ENCODE measurements around the gene SLC35F6.
A peak's percentile ranks its signal among the peaks of the same experiment; 100 is the strongest.

Gene SLC35F6

DNA sequence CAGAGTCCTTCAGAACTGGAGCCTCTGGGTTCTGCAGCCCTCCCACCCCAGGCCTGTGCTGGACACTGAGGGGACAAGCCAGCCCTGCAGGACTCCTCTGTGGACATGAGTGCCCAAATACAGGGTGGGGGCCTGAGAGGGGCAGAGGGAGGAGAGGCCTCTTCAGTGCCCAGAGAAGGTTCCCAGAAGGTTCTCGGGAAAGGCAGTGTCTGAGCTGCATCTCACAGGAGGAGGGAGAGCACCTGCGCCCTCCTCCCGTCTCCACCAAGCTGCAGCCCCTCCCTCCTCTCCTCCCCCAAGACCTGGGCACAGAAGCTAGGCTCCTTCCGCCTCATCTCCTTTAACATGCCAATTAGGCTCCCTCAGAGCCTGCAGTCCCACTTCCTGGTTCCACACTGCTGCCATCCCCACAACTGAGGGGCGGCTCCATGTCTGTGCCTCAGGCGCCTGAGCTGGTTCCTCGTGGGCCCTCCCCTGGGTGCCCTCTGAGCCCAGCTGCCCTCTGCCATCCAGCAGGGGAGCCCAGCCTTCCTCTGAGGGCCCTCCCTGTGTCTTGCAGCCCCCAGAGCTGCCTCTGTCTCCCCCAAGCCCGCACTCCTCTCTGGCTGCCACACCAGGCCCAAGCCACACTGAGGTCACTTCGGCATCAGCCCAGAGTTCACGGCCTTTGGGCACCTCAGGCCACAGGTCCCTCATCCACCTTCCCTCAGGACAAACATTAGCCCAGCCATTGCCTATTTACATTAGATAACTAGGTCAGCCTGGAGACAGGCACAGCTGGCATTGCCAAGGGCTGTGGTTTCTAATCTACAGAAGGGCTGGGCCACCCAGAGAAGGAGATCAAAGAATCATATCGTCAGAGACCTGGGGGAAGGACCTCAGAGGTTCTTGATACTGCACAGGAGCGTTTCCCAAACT, 42.7 kb upstream of the SLC35F6 start:
- Histone ChIP-seq H3K27ac (no peak overlapping the region), H3K9me3 (ENCODE audit: low read depth, low read length) (no peaks in the 10 kb centered on the region), H3K9ac (ENCODE audit: insufficient read length) (no peak overlapping the region), H3K36me3 (ENCODE audit: insufficient read depth, low read length) (no peaks in the 10 kb centered on the region), H3K4me3 (no peak overlapping the region)
- TF ChIP-seq FOXP2 (optimal IDR thresholded peaks at IDR 0.05; ENCODE audit: control extremely low read depth, extremely low read length, insufficient read depth) = no peak
- TF ChIP-seq POLR2AphosphoS5 (IDR thresholded peaks at IDR 0.05; ENCODE audit: borderline replicate concordance, low read depth, low read length) = no peak
- TF ChIP-seq EZH2 (IDR thresholded peaks at IDR 0.05) = no peak
- no peak for DNase-seq (ENCODE audit: low read depth, low spot score)

DNA sequence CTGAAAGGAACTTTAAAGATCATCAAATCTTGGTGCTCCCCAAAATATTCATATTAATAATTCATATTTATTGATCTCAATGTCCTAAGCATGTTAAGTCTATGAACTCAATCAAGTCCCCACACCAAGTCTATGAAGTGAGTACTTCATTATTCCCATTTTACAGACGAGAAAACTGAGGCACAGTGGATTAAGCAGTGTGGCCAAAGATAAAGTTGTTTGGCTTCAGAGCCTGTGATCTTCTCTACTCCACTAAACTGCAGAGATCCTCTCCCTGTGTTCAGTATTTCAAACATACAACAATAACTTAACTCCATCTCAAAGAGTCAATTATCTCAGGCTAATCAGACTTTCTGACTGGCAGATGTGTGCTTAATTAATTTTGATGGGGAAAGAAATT, 41.8 kb upstream of the SLC35F6 start:
- no peaks in the 10 kb centered on the region for H3K36me3 ChIP-seq (ENCODE audit: insufficient read depth, low read length)
- no peak for TF ChIP-seq EZH2 (IDR thresholded peaks at IDR 0.05)
- no peak for TF ChIP-seq POLR2AphosphoS5 (IDR thresholded peaks at IDR 0.05; ENCODE audit: borderline replicate concordance, low read depth, low read length)
- TF ChIP-seq FOXP2 (optimal IDR thresholded peaks at IDR 0.05; ENCODE audit: control extremely low read depth, extremely low read length, insufficient read depth) = no peak
- no peak overlapping the region for H3K9ac ChIP-seq (ENCODE audit: insufficient read length)
- H3K4me3 ChIP-seq = no peak overlapping the region
- no peak overlapping the region for H3K27ac ChIP-seq
- DNase-seq (ENCODE audit: low read depth, low spot score) = no peak
- H3K9me3 ChIP-seq (ENCODE audit: low read depth, low read length) = no peaks in the 10 kb centered on the region

DNA sequence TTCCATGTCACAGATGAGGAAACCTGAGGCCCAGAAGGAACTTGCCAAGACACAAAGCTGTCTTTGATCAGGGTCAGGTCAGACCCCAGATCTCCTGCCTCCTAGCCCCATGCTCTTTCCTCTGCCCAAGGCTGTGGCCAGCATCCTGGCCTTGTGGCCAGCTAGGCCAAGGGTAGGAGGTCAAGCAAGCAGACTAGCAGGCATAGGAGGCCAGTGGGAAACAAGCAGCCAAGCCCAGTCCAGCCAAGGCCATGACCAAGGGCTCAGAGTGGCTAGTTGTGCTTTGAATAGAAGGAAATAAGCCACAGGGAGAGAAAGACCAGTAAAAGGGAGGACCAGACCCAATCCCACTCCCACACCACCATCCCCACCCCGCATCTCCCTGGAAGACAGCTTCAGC, 41.2 kb upstream of the SLC35F6 start:
- Histone ChIP-seq H3K9ac (ENCODE audit: insufficient read length) (no peak overlapping the region), H3K9me3 (ENCODE audit: low read depth, low read length) (no peaks in the 10 kb centered on the region), H3K4me3 (no peak overlapping the region), H3K36me3 (ENCODE audit: insufficient read depth, low read length) (no peaks in the 10 kb centered on the region), H3K27ac (no peak overlapping the region)
- DNase-seq (ENCODE audit: low read depth, low spot score) = no peak
- no peak for TF ChIP-seq EZH2 (IDR thresholded peaks at IDR 0.05)
- TF ChIP-seq POLR2AphosphoS5 (IDR thresholded peaks at IDR 0.05; ENCODE audit: borderline replicate concordance, low read depth, low read length) = no peak
- no peak for TF ChIP-seq FOXP2 (optimal IDR thresholded peaks at IDR 0.05; ENCODE audit: control extremely low read depth, extremely low read length, insufficient read depth)

DNA sequence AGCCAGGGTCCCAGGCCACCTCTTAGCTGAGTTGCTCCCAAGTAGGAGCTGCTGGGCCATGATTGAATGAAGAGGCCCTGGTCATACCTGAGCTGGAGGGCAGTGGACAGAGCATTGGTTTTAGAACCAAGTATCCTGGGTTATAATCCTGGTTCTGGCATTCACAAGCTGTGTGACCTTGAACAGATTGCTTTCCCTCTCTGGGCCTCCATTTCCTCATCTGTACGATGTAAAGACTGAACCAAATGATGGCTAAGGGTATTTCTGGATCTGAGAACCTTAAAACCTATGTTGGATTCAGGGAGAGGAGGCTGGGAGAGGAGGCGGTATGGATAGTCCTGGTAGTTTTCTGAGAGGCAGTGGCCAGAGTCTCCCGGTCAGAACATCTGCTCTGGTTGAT, 40.6 kb upstream of the SLC35F6 start:
- no peak overlapping the region for H3K9ac ChIP-seq (ENCODE audit: insufficient read length)
- DNase-seq (ENCODE audit: low read depth, low spot score) = no peak
- TF ChIP-seq FOXP2 (optimal IDR thresholded peaks at IDR 0.05; ENCODE audit: control extremely low read depth, extremely low read length, insufficient read depth) (no peak), EZH2 (IDR thresholded peaks at IDR 0.05) (no peak), POLR2AphosphoS5 (IDR thresholded peaks at IDR 0.05; ENCODE audit: borderline replicate concordance, low read depth, low read length) (no peak)
- no peak overlapping the region for H3K27ac ChIP-seq
- no peaks in the 10 kb centered on the region for H3K36me3 ChIP-seq (ENCODE audit: insufficient read depth, low read length)
- no peak overlapping the region for H3K4me3 ChIP-seq
- H3K9me3 ChIP-seq (ENCODE audit: low read depth, low read length) = no peaks in the 10 kb centered on the region

DNA sequence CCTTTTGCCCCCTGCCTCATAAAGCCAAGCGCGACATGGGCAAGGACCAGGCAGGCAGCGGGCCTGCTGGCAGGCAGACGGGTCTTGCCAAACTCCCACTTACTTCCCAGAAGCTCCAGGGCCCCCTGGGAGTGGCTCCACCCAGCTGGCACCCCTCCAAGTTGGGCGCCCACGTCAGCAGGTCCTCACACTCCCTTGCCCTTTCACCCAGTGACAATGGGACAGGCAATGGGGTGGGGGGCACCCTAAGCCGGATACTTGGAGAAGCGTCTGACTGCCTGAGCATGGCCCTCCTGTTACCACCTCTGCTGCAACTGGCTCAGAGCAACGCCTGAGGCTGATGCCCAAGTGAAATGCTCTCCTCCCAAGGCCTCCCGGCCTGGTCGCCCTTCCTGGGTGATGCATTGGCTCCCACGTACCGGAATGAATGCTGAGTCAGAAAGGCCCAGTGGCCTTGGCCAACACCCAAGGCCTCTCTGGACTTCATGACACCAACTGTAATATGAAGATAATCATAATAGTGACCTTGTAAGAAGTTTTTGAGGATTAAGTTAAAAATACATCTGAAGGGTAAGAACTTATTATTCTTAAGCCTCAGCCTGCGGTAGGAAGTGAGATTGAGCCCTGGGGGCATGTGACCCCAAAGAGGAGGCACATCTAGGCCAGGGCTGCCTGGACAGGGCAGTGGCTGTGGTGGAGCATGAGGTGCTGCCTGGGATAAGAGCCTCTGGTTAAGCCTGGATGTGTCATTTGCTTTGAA, 39.9 kb upstream of the SLC35F6 start:
- H3K9ac ChIP-seq (ENCODE audit: insufficient read length) = no peak overlapping the region
- no peaks in the 10 kb centered on the region for H3K36me3 ChIP-seq (ENCODE audit: insufficient read depth, low read length)
- no peak for DNase-seq (ENCODE audit: low read depth, low spot score)
- no peak overlapping the region for H3K4me3 ChIP-seq
- H3K27ac ChIP-seq = peak overlapping the region; percentile 31
- TF ChIP-seq EZH2 (IDR thresholded peaks at IDR 0.05) = no peak
- no peak for TF ChIP-seq POLR2AphosphoS5 (IDR thresholded peaks at IDR 0.05; ENCODE audit: borderline replicate concordance, low read depth, low read length)
- TF ChIP-seq FOXP2 (optimal IDR thresholded peaks at IDR 0.05; ENCODE audit: control extremely low read depth, extremely low read length, insufficient read depth) = no peak
- no peaks in the 10 kb centered on the region for H3K9me3 ChIP-seq (ENCODE audit: low read depth, low read length)

DNA sequence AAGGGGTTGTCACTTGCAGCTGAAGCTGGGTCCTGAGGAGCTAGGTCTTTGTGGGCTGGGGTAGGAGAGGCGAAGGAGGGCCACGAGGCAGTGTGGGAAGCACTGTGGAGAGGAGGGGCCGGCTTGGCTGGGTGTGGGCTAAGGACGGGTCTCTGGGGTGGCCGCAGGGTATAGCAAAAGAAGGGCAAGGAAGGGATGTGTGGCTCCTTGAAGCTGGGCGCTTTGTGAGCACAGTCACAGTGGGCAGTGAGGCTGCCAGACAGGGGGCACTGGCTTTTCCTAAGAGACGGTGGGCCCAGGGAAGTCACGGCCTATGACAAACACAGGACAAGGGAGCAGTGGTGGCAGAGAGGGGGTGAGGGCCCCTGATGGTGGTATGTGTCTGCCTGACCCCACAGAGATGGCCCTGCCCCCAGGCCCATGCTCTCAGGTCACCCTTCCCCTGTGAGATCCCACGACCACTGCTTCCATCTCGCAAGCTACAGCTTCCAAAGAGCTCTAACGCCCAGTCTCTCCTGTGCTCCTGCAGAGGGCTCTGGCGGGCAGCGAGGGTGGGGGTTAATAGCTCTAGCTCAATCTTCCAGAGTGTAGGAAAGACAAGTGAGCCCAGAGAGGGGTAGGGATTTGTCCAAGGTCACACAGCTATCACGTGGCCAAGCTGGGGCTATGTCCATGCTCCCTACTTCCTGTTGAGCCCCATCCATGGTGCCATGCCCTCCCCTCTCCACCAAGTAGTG, 39.1 kb upstream of the SLC35F6 start:
- no peak for TF ChIP-seq POLR2AphosphoS5 (IDR thresholded peaks at IDR 0.05; ENCODE audit: borderline replicate concordance, low read depth, low read length)
- TF ChIP-seq FOXP2 (optimal IDR thresholded peaks at IDR 0.05; ENCODE audit: control extremely low read depth, extremely low read length, insufficient read depth) = no peak
- no peak for TF ChIP-seq EZH2 (IDR thresholded peaks at IDR 0.05)
- H3K9ac ChIP-seq (ENCODE audit: insufficient read length) = no peak overlapping the region
- H3K27ac ChIP-seq = 0 out of 2 replicates have a peak overlapping the region, but pooled peaks have one; percentile 31
- H3K9me3 ChIP-seq (ENCODE audit: low read depth, low read length) = no peaks in the 10 kb centered on the region
- no peak for DNase-seq (ENCODE audit: low read depth, low spot score)
- H3K36me3 ChIP-seq (ENCODE audit: insufficient read depth, low read length) = no peaks in the 10 kb centered on the region
- H3K4me3 ChIP-seq = no peak overlapping the region

DNA sequence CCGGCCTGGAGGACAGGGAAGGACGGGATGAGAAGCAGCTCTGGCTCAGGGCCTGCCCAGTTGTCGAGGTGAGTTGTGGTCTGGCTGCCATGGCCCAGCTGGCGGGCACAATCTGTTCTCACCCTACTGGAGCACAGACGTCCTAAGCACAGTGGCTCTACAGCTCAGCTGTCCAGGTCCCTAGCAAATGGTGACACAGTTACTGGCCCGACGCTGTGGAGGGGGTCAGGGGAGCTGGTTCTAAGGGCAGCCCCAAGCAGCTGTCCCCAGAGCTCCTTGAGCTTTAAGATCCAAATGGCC, 38.6 kb upstream of the SLC35F6 start:
- Histone ChIP-seq H3K36me3 (ENCODE audit: insufficient read depth, low read length) (no peaks in the 10 kb centered on the region), H3K9me3 (ENCODE audit: low read depth, low read length) (no peaks in the 10 kb centered on the region), H3K27ac (no peak overlapping the region), H3K9ac (ENCODE audit: insufficient read length) (no peak overlapping the region), H3K4me3 (no peak overlapping the region)
- TF ChIP-seq POLR2AphosphoS5 (IDR thresholded peaks at IDR 0.05; ENCODE audit: borderline replicate concordance, low read depth, low read length) (no peak), EZH2 (IDR thresholded peaks at IDR 0.05) (no peak), FOXP2 (optimal IDR thresholded peaks at IDR 0.05; ENCODE audit: control extremely low read depth, extremely low read length, insufficient read depth) (no peak)
- DNase-seq (ENCODE audit: low read depth, low spot score) = no peak

DNA sequence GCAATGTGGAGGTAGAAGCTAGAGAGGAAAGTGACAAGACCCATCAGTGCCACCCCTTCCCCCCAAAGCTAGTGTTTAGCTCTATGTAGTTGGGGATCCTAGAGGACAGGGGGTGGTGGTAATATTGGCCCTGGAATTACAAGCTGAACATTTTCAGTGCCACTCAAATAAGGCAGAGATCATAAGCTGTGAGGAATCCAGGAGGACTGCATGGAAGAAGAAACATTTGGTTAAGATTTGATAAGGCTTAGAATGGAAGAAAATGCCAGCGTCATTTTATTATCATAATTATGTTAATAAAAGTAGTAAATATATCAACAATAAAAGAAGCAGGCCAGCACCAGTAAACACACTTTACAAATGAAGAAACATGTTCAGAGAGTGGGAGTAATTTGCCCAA, 37.9 kb upstream of the SLC35F6 start:
- Histone ChIP-seq H3K4me3 (no peak overlapping the region), H3K9me3 (ENCODE audit: low read depth, low read length) (no peaks in the 10 kb centered on the region), H3K9ac (ENCODE audit: insufficient read length) (no peak overlapping the region), H3K36me3 (ENCODE audit: insufficient read depth, low read length) (no peaks in the 10 kb centered on the region), H3K27ac (no peak overlapping the region)
- no peak for DNase-seq (ENCODE audit: low read depth, low spot score)
- no peak for TF ChIP-seq POLR2AphosphoS5 (IDR thresholded peaks at IDR 0.05; ENCODE audit: borderline replicate concordance, low read depth, low read length)
- no peak for TF ChIP-seq EZH2 (IDR thresholded peaks at IDR 0.05)
- TF ChIP-seq FOXP2 (optimal IDR thresholded peaks at IDR 0.05; ENCODE audit: control extremely low read depth, extremely low read length, insufficient read depth) = no peak
